ENCODE results near the gene AUTS2.

The AUTS2 gene

DNA sequence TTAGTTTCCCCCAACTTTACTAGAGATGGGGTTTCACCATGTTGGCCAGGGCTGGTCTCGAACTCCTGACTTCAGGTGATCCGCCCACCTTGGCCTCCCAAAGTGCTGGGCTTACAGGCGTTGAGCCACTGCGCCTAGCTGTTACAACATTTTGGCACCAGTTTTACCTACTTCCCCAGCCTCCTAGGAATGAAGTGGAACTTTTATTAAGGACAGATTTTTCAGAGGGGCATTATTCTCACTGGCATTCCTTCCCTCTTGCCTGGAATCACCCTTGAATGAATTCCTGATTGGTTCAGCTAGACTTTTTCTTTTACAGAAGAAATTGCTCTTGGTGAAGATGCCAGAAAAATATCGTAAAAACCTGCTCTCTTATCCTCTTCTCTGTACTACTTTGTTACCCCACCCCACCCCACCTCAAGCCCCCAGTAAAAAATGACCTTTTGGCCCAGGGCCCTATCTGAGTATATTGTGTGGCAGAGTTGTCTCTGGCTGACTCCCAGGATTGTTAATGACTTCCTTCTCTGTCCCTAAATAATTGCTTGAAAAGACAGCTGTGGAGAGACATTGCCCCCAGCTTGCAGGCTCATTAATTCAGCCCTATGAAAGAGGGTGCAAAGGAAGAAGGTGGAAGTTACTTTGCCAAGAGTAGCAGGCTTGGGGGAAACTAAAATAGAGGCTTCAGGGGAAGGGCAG is 189.6 kb downstream of the AUTS2 start:
- DNase-seq (ENCODE audit: low read depth in 2 of 2): no peak

- no peak for DNase-seq (ENCODE audit: low read depth in 2 of 2)
These were observed 191.3 kb downstream of the AUTS2 start for GRCh38 chr7:69789563-69789962.

- DNase-seq (ENCODE audit: low read depth in 2 of 2): no peak
These were observed 192.9 kb downstream of the AUTS2 start for GRCh38 chr7:69790977-69791724.

DNA sequence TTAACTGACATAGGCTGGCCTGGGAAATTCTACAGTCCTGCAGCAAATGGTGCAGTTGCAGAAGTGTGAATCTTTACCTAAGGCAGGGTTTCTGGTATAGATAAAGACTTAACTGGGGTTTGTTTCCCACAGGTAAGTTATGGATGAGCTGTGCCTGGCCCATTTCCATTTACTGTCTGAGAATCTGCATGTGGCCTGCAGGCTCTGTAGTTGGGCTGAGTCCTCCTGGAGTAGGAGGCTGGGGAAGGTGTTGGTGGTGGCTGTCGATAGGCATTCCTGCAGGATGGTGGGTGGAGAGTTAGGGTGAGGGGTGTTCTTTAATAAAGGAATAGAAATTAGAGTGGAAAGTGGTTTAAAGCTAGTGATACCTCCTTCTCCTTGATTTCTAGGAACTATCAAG is 193.5 kb downstream of the AUTS2 start:
- DNase-seq (ENCODE audit: low read depth in 2 of 2): no peak

DNA sequence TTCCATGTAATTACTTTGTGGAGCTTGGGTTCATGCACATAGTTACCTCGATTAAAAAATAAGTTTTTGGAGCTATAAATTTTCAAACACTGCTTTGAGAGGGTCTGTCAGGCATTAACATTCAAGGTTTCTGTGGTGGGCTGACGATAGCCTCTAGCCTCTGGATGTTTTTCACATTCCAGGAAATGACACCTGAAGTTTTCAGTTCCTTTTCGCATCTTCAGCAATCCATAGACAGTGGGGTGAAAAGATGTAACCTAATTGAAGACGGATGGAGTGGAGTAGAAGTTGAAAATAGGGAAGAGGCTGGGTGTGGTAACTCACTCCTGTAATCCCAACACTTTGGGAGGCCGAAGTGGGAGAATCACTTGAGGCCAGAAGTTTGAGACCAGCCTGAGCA is 197.7 kb downstream of the AUTS2 start:
- DNase-seq (ENCODE audit: low read depth in 2 of 2): no peak

GRCh38 chr7:69796416-69796815 is 198.1 kb downstream of the AUTS2 start:
- no peak for DNase-seq (ENCODE audit: low read depth in 2 of 2)

DNA sequence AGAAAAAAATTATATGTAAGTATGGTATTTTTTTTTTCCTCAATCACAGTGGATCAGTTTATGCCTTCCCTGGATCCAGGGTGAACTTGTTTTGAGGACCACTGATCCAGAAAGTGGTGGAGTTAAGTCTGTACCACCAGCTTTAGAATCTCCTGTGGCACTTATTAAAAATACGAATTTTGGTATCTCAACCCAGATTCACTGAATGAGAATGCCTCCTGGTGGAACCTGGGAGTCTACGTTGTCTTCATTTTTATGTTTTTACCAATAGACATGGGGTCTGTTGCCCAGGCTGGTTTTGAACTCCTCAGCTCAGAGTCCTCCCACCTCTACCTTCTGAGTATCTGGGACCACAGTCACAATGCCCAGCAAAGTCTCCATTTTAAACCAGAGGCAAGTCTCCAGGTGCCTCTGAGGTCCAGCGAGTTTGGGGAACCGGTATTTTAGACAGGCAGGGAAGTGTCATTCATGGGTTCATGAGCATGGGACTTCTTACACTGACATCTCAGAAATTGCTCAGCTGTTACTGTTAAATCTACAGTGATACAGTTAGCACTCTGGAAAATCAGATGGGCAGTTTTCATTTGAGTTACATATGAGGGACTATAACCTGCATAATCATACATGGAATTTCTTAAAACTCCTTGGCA is 200.9 kb downstream of the AUTS2 start:
- DNase-seq (ENCODE audit: low read depth in 2 of 2): no peak

DNA sequence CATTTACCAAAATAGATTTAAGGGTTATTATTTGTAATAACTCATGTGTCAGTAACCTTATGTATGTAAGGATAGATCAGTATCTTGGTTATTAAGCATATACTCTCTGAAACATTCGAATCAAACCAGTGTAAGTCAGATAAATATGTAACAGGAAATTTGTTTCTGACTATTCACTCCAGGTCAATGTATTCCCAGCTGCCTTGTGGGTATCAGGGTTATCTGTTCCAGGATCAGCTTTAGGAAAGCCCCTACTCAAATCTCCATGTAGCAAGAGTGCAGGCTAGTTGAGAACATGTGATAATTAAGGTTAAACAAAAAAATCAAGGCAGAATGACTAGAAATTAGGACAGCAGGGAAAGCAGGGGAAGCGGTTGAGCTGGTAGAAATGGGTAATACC is 201.7 kb downstream of the AUTS2 start:
- DNase-seq (ENCODE audit: low read depth in 2 of 2): no peak

DNA sequence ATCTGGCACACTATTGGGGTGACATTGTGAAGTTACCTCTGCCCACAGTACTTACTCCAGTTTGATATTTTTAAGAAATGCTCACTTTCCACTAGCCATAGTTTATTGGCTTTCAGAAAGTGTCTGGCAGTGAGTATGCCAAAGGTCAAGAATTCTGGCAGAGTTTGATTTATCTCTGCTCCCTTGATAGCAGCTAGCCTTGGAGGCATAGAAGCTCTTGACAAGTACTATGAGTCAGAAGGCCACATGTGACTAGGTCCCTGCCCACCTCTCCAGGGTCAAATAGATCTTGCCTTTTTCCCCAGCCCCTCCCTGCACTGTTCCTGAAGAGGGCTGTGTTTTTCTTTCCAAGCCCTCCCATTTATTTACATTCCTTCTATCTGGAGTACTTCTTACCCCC is 202.2 kb downstream of the AUTS2 start:
- no peak for DNase-seq (ENCODE audit: low read depth in 2 of 2)

DNA sequence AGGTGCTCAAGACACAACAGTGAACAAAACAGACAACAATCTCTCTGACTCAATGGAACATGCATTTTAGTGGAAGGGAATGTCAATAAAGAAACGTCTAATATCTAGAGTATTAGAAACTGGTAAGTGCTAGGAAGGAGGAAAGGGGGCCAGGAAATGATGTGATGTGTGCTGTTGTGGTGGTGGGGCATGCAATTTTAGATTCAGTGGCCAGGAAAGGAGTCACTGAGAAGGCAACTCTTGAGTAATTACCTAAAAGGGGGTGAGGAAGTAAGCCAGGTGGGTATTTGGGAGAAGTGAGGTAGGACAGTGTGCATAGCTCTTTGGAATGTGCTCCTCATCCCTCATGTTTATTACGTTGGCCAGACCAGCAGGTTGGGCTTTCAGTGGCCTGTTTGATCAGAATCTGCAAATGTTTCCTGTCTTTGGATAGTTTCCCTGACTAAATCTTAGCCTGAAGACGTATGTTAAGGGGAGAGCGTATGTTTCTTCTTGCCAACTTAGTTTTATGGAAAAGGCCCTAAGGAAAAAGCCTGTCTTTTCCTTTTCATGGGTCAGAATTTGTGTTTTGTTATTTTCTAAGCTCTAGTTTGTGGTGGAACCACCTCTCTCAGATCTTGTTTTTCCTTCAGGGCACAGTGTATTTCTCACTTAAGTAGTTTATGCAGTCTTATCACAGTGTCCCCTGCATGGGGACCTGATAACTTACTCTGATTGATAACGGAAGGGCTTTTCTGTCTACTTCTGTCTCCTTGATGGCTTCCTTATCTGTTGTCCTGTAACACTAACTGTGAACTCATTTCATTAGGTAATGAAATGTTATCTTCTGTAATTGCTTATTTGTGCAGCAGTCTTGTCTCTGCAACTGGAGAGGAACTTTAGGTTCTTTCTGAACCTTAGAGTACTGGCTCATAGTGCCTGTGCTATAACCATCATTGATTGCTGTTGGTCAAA is 203.7 kb downstream of the AUTS2 start:
- no peak for DNase-seq (ENCODE audit: low read depth in 2 of 2)

GRCh38 chr7:69803699-69804516 is 205.6 kb downstream of the AUTS2 start:
- no peak for DNase-seq (ENCODE audit: low read depth in 2 of 2)

DNA sequence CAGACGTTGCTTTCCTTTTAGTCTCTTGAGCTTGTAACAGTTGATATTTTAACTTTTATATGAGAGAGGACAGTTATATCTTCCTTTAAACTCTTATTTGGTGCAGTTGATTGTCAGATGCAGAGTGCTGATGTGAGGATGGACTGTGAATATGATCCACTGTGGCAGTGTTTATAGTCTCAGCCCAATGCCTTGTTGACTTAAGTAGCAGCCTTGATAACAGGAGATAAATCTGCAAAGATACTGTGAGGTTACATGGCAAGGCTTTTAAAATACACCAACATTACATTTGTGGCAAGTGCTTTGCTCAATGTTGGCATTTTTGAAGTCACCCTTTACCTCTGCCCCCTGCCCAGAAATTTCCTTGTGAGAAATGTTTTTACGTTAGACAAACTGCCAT is 206.7 kb downstream of the AUTS2 start:
- DNase-seq (ENCODE audit: low read depth in 2 of 2): no peak

- DNase-seq (ENCODE audit: low read depth in 2 of 2): no peak
These were observed 210.1 kb downstream of the AUTS2 start for GRCh38 chr7:69808391-69808790.

DNA sequence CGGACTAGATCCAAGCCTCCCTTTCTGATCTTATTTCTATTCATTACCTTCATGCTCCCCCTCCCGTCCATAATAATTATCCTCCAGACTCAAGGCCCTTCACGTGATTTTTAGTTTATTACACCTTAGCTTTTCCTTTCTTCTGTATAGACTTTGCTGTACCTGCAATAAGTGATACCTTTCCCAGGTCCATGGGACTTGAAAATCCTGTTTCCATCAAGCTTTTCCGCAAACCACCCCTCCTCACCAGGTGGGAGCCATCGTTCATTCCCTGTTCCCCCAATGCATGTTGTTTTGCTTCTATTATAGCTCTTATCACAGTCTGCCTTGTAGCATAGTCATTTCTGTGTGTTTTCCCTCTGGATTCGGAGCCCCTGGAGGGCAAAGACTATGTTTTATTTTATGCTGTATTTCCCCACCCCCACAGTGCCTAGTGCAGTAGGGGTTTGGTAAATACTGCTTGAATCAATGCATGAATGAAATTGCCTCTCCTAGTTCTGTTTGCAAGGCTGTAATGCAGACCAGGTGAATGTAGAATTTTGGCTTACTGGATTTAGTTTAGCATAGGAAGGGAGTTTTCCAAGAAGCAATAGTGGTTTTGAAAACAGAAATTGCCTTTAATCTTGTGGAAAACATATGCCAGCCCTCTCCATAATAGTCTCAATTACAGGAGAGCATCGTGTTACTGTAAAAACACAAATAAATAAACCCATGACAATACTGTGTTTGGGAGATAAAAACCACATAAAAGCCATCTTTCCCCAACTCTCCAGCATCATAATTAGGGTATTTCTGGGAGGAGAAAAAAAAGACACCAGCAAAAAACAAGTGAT is 213.4 kb downstream of the AUTS2 start:
- no peak for DNase-seq (ENCODE audit: low read depth in 2 of 2)

GRCh38 chr7:69812756-69813155 is 214.5 kb downstream of the AUTS2 start:
- DNase-seq (ENCODE audit: low read depth in 2 of 2): no peak

DNA sequence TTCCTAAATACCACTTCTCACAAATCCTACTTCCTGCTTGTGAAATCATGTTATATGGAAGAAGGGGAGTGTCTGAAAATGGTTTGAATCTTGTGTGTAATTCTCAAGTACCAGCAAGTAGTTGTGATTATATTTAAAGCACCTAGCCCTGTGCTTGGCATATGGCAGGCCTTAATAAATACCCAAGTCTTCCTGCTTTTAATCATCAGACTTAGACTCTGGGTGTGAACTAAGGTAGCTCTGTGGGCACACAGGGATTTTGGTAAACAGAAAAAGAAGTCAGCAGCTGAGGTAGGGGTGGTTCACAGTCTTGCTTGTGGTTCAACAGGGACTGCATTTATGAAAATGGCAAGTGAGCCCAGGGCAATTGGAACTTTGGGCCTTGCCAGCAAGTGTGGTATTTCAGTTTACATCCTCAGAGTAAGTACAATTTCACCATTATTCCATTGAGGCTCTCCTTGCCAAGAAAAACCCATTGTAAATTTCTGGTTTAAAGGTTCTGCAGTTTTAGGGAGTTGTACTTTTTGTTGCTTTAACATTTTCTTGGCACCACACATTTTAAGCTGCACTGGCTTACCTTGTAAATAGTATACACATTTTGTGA is 215.5 kb downstream of the AUTS2 start:
- DNase-seq (ENCODE audit: low read depth in 2 of 2): no peak

- DNase-seq (ENCODE audit: low read depth in 2 of 2): no peak
These were observed 216.2 kb downstream of the AUTS2 start for GRCh38 chr7:69814421-69814962.

- DNase-seq (ENCODE audit: low read depth in 2 of 2): no peak
These were observed 218.2 kb downstream of the AUTS2 start for GRCh38 chr7:69816501-69816900.

- no peak for DNase-seq (ENCODE audit: low read depth in 2 of 2)
These were observed 218.8 kb downstream of the AUTS2 start for GRCh38 chr7:69817121-69817520.
